Measurements from ENCODE around the gene NOXO1.

The NOXO1 gene

DNA sequence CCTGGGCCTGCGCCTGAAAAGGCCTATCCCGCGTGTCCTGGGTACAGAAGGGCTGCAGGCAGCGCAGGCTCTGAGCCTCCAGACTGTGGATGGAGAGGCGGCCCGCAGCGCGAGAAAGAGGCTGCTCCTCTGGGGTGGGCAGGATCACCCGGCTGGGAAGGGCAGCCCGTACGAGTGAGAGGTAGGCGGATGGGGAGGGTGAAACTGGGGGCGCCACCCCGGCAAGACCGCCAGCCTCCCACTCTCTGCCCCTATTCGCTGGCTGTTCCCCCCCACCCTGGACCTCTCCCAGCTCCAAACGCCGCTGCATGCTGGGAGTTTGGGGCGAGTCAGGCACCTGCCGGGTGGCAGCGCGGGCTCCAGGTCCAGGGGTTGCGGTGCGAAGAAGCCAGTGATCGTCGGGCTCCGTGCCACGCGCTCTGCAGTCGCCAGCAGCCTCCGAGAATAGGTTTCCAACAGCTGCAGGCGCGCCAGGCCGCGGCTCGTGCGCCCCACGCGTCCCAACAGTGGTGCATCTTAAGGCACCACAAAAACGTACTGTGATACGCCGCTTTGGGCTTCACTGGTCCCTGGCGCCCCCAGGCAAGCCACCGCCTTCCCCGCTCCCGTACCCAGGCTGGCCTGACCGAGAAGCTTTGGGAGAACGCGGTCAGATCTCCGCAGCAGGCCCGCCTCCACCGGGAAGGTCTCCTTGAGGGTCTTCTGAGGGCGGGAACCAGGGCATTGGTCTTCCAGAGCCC lies 1.1 kb downstream of the NOXO1 start:
- Histone ChIP-seq H3K4me1 (peaks cover 3% of the 10 kb centered on the region; the same call in 1 of the 2 replicates), H3K9me3 (no peaks in the 10 kb centered on the region), H3K4me3 (ENCODE audit: low read depth, low read length) (no peak overlapping the region), H3K27me3 (peaks cover 13% of the 10 kb centered on the region; the same call in 1 of the 2 replicates), H3K36me3 (peaks cover 32% of the 10 kb centered on the region)
- TF ChIP-seq, protein P1, sequence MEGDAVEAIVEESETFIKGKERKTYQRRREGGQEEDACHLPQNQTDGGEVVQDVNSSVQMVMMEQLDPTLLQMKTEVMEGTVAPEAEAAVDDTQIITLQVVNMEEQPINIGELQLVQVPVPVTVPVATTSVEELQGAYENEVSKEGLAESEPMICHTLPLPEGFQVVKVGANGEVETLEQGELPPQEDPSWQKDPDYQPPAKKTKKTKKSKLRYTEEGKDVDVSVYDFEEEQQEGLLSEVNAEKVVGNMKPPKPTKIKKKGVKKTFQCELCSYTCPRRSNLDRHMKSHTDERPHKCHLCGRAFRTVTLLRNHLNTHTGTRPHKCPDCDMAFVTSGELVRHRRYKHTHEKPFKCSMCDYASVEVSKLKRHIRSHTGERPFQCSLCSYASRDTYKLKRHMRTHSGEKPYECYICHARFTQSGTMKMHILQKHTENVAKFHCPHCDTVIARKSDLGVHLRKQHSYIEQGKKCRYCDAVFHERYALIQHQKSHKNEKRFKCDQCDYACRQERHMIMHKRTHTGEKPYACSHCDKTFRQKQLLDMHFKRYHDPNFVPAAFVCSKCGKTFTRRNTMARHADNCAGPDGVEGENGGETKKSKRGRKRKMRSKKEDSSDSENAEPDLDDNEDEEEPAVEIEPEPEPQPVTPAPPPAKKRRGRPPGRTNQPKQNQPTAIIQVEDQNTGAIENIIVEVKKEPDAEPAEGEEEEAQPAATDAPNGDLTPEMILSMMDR (IDR thresholded peaks at IDR 0.05; ENCODE audit: low read depth, low read length) = no peak
- no peak for DNase-seq

DNA sequence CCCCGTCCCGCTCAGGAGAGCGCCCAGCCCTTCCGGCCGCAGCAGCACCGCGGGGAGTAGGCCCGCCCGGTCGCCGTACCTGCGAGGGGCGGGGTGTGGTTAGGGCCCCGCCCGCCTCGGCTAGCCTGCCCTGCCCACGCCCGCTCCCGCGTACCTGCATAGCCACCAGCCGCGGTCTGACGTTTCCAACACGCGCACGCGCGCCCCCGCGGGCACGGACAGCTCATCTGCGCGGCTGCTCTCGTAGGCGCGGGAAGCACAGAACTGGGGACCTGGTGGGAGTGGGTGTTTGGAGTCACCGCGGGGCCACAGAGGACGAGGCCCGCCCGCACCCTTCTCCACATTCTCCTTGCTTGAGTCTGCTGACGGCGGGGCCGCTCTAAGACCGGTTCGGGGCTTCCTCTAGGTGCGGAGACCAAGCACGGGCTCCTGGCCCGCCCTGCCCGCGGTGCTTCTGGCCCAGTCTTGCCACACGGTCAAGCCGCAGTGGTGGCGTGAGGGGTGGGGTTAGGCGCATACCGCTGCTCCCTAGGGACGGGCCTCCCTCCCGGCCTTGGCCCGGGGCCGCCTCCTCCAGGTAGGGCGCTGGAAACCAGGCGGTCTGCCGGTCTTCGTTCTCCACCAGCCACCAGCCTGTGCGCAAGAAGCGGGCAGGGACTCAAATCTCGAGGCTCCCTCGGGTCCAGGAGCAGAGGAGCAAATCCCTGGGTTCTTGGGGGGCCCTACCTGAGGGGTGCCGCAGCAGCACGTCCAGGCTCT lies 1.8 kb downstream of the NOXO1 start:
- peaks cover 13% of the 10 kb centered on the region; the same call in 1 of the 2 replicates for H3K27me3 ChIP-seq
- no peak for DNase-seq
- no peak overlapping the region for H3K4me3 ChIP-seq (ENCODE audit: low read depth, low read length)
- H3K36me3 ChIP-seq = peaks cover 39% of the 10 kb centered on the region
- H3K4me1 ChIP-seq = peaks cover 3% of the 10 kb centered on the region; the same call in 1 of the 2 replicates
- TF ChIP-seq, protein P1 (IDR thresholded peaks at IDR 0.05; ENCODE audit: low read depth, low read length) = no peak
- H3K9me3 ChIP-seq = no peaks in the 10 kb centered on the region

DNA sequence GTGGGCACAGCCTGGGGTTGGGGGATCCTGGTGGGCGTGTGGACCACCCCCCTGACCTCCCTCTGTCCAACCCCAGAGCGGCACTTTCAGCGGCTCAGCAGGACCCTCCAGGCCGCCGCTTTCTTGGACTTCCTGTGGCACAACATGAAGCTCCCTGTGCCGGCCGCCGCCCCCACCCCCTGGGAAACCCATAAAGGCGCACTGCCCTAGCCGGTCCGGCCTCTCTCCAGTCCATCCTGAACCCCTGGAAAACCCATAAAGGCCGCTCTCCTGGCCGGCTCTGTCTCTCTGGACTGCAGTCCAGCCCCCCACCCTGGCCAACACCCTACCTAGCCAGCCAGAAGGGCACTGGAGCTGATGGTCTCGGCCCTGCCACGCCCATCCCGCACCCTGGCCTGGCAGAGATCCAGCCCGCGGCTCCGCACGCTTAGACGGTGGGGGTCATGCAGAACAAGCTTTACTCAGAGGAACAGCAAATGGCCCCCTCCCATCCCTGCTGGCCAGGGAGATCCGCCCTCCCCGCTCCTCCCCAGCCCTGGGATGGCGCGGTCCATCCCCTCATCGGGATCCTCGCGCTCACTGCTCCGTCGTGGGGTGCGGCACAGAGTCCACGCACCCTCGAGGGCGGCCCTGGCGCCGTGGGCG lies 2.7 kb downstream of the NOXO1 start:
- Histone ChIP-seq H3K27me3 (peaks cover 13% of the 10 kb centered on the region; the same call in 1 of the 2 replicates), H3K4me3 (ENCODE audit: low read depth, low read length) (no peak overlapping the region), H3K36me3 (peaks cover 48% of the 10 kb centered on the region), H3K9me3 (no peaks in the 10 kb centered on the region), H3K4me1 (peaks cover 3% of the 10 kb centered on the region; the same call in 1 of the 2 replicates)
- TF ChIP-seq, protein P1 (IDR thresholded peaks at IDR 0.05; ENCODE audit: low read depth, low read length) = no peak
- no peak for DNase-seq

DNA sequence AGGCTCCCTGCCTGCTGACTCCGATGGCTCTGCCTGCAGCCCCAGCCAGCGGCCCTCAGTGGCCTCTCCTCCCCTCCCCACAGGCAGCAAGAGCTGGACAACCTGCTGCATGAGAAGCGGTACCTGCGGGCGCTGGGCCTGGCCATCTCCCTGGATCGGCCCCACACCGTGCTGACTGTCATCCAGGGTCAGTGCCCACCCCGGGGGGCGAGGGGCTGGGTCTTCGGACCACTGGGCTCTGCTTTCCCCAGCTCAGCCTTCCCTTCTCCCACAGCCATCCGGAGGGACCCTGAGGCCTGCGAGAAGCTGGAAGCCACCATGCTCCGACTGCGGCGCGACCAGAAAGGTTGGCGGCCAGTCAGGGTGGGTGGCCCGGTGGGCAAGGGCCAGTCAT lies 3.4 kb downstream of the NOXO1 start:
- peaks cover under 1% of the 10 kb centered on the region; the same call in 1 of the 2 replicates for H3K4me1 ChIP-seq
- TF ChIP-seq, protein P1 (IDR thresholded peaks at IDR 0.05; ENCODE audit: low read depth, low read length) = no peak
- DNase-seq = no peak
- H3K9me3 ChIP-seq = no peaks in the 10 kb centered on the region
- peaks cover 49% of the 10 kb centered on the region for H3K36me3 ChIP-seq
- H3K4me3 ChIP-seq (ENCODE audit: low read depth, low read length) = no peak overlapping the region
- peaks cover 13% of the 10 kb centered on the region; the same call in 1 of the 2 replicates for H3K27me3 ChIP-seq

DNA sequence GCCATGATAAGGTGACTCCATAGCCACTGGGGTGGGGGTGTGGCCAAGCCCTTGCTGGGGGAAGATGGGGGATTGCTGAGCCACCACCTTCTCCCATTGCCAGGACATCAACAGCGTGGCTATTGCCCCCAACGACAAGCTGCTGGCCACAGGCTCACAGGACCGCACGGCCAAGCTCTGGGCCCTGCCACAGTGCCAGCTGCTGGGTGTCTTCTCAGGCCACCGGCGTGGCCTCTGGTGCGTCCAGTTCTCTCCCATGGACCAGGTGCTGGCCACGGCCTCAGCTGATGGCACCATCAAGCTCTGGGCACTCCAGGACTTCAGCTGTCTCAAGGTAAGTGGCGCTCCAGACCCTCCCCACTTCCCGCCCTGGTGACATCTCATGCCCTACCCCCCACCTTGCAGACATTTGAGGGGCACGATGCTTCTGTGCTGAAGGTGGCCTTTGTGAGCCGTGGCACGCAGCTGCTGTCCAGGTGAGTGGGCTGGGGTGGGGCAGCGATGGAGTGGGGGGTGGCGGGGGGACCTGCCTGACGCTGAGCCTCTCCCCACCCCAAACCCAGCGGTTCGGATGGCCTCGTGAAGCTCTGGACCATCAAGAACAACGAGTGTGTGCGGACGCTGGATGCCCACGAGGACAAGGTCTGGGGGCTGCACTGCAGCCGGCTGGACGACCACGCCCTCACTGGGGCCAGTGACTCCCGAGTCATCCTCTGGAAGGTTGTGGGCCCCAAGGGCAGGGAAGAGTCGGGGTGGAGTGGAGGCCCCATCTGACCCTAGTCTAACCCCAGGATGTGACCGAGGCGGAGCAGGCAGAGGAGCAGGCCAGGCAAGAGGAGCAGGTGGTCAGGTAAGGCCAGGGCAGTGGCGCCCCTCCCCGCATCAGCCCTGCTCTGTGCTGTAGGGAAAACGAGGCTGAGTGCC lies 4.1 kb downstream of the NOXO1 start:
- Histone ChIP-seq H3K36me3 (peaks cover 49% of the 10 kb centered on the region), H3K27me3 (peaks cover 13% of the 10 kb centered on the region; the same call in 1 of the 2 replicates), H3K9me3 (no peaks in the 10 kb centered on the region), H3K4me1 (no peaks in the 10 kb centered on the region), H3K4me3 (ENCODE audit: low read depth, low read length) (no peak overlapping the region)
- TF ChIP-seq, protein P1 (IDR thresholded peaks at IDR 0.05; ENCODE audit: low read depth, low read length) = no peak
- no peak for DNase-seq
